GM23338 (cell line): ENCODE data around the gene PTK6. TPM values are rescaled to one million over a fixed set of nuclear protein-coding genes. Genes with fewer than 3 reads are reported as not detected.

Experiments used
- ATAC-seq: fragments of 200-7000 bp; cut with Tn5 transposase; 3 replicates; pipeline ENCODE4 v1.9.1; 2020
- DNase-seq: peaks from one replicate; pipeline ENCODE4 v3.0.0-alpha.2; 2015; ENCODE audit warnings: low spot score
- H2AFZ ChIP-seq: fragments of 200-600 bp; sonication (generic); 2 replicates; pipeline ENCODE4 v1.8.0; 2016; ENCODE audit warnings: antibody characterized with exemption, mild to moderate bottlenecking, moderate library complexity
- H3F3A ChIP-seq: fragments of 200-600 bp; sonication (generic); replicated peaks from 2 replicates; pipeline ENCODE4 v1.8.0; 2017; ENCODE audit warnings: antibody characterized with exemption, mixed run types, low read depth
- H3K27ac ChIP-seq: fragments of 200-600 bp; sonication (generic); 2 replicates; pipeline ENCODE4 v1.6.1; 2016; ENCODE audit warnings: low read depth
- H3K27me3 ChIP-seq: fragments of 200-600 bp; sonication (generic); 2 replicates; pipeline ENCODE4 v1.8.0; 2016; ENCODE audit warnings: mild to moderate bottlenecking, mixed run types, moderate library complexity; ENCODE audit not compliant: insufficient read depth
- H3K36me3 ChIP-seq: fragments of 200-600 bp; sonication (generic); 2 replicates; pipeline ENCODE4 v1.8.0; 2016; ENCODE audit warnings: mild to moderate bottlenecking; ENCODE audit not compliant: insufficient read depth
- H3K4me1 ChIP-seq: fragments of 200-600 bp; sonication (generic); 2 replicates; pipeline ENCODE4 v1.8.0; 2016; ENCODE audit warnings: mild to moderate bottlenecking, moderate library complexity; ENCODE audit not compliant: insufficient read depth
- H3K4me2 ChIP-seq: fragments of 200-600 bp; sonication (generic); 2 replicates; pipeline ENCODE4 v1.7.1; 2017; ENCODE audit warnings: mixed run types
- H3K4me3 ChIP-seq: fragments of 200-600 bp; sonication (generic); 2 replicates; pipeline ENCODE4 v1.6.1; 2016; ENCODE audit warnings: mixed run types
- H3K79me2 ChIP-seq: fragments of 200-600 bp; sonication (generic); replicated peaks from 2 replicates; pipeline ENCODE4 v1.8.0; 2017; ENCODE audit warnings: mild to moderate bottlenecking; ENCODE audit not compliant: insufficient read depth
- H3K9me2 ChIP-seq: fragments of 200-600 bp; sonication (generic); 2 replicates; pipeline ENCODE4 v1.8.0; 2017; ENCODE audit not compliant: insufficient read depth
- H4K20me1 ChIP-seq: fragments of 200-600 bp; sonication (generic); replicated peaks from 2 replicates; pipeline ENCODE4 v1.8.0; 2017; ENCODE audit warnings: mild to moderate bottlenecking; ENCODE audit not compliant: insufficient read depth
- H3K27ac Mint-ChIP-seq: 2 replicates; pipeline ENCODE4 v1.8.0; 2020; ENCODE audit warnings: inconsistent platforms, mild to moderate bottlenecking, moderate library complexity, mixed read lengths
- H3K27me3 Mint-ChIP-seq: 3 replicates; pipeline ENCODE4 v1.8.0; 2022; ENCODE audit warnings: low read depth, mild to moderate bottlenecking, moderate library complexity, mixed read lengths, inconsistent platforms; ENCODE audit not compliant: insufficient read depth, poor library complexity
- H3K36me3 Mint-ChIP-seq: 3 replicates; pipeline ENCODE4 v1.8.0; 2021; ENCODE audit warnings: low read depth, mild to moderate bottlenecking, inconsistent platforms, moderate library complexity, mixed read lengths
- H3K4me1 Mint-ChIP-seq: 3 replicates; pipeline ENCODE4 v1.8.0; 2020; ENCODE audit warnings: mild to moderate bottlenecking, inconsistent platforms, mixed read lengths
- H3K4me3 Mint-ChIP-seq: 3 replicates; pipeline ENCODE4 v1.8.0; 2021; ENCODE audit warnings: moderate library complexity, mild to moderate bottlenecking, inconsistent platforms, mixed read lengths
- H3K9me3 Mint-ChIP-seq: 3 replicates; pipeline ENCODE4 v1.8.0; 2020; ENCODE audit warnings: moderate library complexity, mild to moderate bottlenecking, inconsistent platforms, mixed read lengths
- CREB1 ChIP-seq: fragments of 250-450 bp; sonication (Bioruptor Pico); IDR thresholded peaks from 2 replicates; pipeline ENCODE4 v1.5.0; 2020; ENCODE audit warnings: low read depth, mild to moderate bottlenecking, moderate library complexity
- EZH2 ChIP-seq: fragments of 200-600 bp; sonication (generic); IDR thresholded peaks from one replicate; pipeline ENCODE4 v1.8.0; 2017; ENCODE audit warnings: antibody characterized with exemption, mild to moderate bottlenecking, low read depth; ENCODE audit not compliant: unreplicated experiment
- EZH2phosphoT487 ChIP-seq: fragments of 200-600 bp; sonication (generic); IDR thresholded peaks from one replicate; pipeline ENCODE4 v1.8.1; 2018; ENCODE audit warnings: antibody characterized with exemption; ENCODE audit not compliant: unreplicated experiment
- JUNB ChIP-seq: IDR thresholded peaks from one replicate; pipeline ENCODE4 v1.6.1; 2016; ENCODE audit warnings: antibody characterized with exemption; ENCODE audit not compliant: unreplicated experiment
- NANOG ChIP-seq: IDR thresholded peaks from 2 replicates; pipeline ENCODE4 v1.6.1; 2016; ENCODE audit warnings: antibody characterized with exemption, borderline replicate concordance
- POLR2AphosphoS5 ChIP-seq: IDR thresholded peaks from 2 replicates; pipeline ENCODE4 v1.6.1; 2016; ENCODE audit warnings: antibody characterized with exemption, low read depth
- STAT1 ChIP-seq: IDR thresholded peaks from one replicate; pipeline ENCODE4 v1.6.1; 2016; ENCODE audit warnings: antibody characterized with exemption; ENCODE audit not compliant: unreplicated experiment
- ZNF114 ChIP-seq: fragments of 250-450 bp; sonication (Bioruptor Pico); IDR thresholded peaks from 2 replicates; pipeline ENCODE4 v1.5.0; 2020; ENCODE audit warnings: mild to moderate bottlenecking, moderate library complexity
- ZNF331 ChIP-seq: fragments of 250-450 bp; sonication (Bioruptor Pico); IDR thresholded peaks from 2 replicates; pipeline ENCODE4 v1.5.0; 2020; ENCODE audit warnings: low read depth, mild to moderate bottlenecking, moderate library complexity
- polyA plus RNA-seq: library from polyadenylated mRNA; unstranded; fragments of >200 nt; fragmentation: Nextera tagmentation; extraction: Ambion mirVana; gene quantifications from 2 replicates; pipeline ENCODE4 v1.2.1, GENCODE V29; 2016
- total RNA-seq: library from RNA; depleted of rRNA; stranded (reverse); fragments of >200 nt; shearing (Covaris generic); gene quantifications from 2 replicates; pipeline ENCODE4 v1.2.3, GENCODE V29; 2014
- TF ChIP-seq, protein P1 (sequence below): IDR thresholded peaks from 2 replicates; pipeline ENCODE4 v1.6.1; 2016; ENCODE audit warnings: antibody characterized with exemption
- TF ChIP-seq, protein P2 (sequence below), 2 experiments: fragments of 200-600 bp in 1 of 2; sonication (generic) in 1 of 2; conservative IDR thresholded peaks; 2 replicates each; pipeline versions ENCODE4 v1.5.1 to v1.6.1; 2016 to 2017; ENCODE audit warnings: antibody characterized with exemption in 2 of 2, low read depth in 2 of 2, mild to moderate bottlenecking in 2 of 2, moderate library complexity in 1 of 2
- TF ChIP-seq, protein P3 (sequence below): IDR thresholded peaks from one replicate; pipeline ENCODE4 v1.6.1; 2018; ENCODE audit warnings: antibody characterized with exemption; ENCODE audit not compliant: unreplicated experiment
- TF ChIP-seq, protein P4 (sequence below): fragments of 250-450 bp; sonication (Bioruptor Pico); IDR thresholded peaks from 2 replicates; pipeline ENCODE4 v1.5.0; 2020; ENCODE audit warnings: mild to moderate bottlenecking, moderate library complexity

PTK6 gene
- total and polyA plus RNA-seq, 2 experiments from 2014 or later, result 0.28 TPM; not detected in 1

DNA sequence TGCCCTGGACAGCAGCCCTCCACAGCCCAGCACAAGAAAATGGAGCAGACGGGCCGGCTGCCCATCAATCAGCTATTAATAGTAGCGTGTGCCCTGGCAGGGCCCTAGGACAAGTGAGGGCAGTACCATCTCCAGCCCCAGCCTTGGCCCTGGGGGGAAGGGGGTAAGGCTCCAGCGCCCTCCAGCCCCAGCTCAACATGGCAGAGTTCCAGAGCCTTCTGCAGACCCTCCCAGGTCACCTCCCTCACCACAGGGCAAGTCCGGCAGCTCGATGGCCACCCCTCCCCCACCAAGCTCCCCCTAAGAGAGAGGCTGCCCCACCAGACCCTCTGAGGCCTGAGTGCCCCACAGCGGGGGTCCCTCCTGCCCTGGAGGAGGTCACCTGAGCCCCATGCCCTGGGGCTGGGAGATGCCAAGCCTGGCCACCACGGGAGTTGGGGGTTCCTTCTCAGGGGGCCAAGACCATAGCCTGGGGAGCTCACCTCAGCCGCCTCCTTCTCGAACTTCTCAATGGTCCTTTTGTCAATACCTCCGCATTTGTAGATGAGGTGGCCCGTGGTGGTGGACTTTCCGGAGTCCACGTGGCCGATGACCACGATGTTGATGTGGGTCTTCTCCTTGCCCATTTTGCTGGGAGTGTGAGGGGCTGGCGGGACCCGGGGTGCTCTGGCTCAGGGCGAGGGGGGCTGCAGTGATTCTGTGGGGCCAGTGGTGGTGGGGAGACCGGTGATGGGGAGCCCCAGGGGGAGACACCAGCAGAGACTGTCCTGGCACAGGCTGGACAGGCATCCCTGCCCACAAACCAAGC lies 39.8 kb downstream of the PTK6 start:
- Mint-ChIP-seq H3K27me3 (peaks cover 30% of the 10 kb centered on the region), H3K9me3 (peaks cover under 1% of the 10 kb centered on the region; the same call in 1 of the 3 replicates), H3K36me3 (peaks cover 6% of the 10 kb centered on the region), H3K4me1 (peaks cover 5% of the 10 kb centered on the region; the same call in 2 of the 3 replicates), H3K27ac (no peak overlapping the region), H3K4me3 (0 out of 3 replicates have a peak overlapping the region, but pooled peaks have one; percentile 23)
- Histone ChIP-seq H3K27ac (no peak overlapping the region), H3K79me2 (no peaks in the 10 kb centered on the region), H3K4me2 (peak overlapping the region; percentile 81), H3K4me3 (peak overlapping the region; percentile 56; the same call in 1 of the 2 replicates), H4K20me1 (no peaks in the 10 kb centered on the region), H3K9me2 (no peaks in the 10 kb centered on the region), H3K4me1 (peaks cover 17% of the 10 kb centered on the region), H3F3A (no peaks in the 10 kb centered on the region), H3K36me3 (no peaks in the 10 kb centered on the region), H2AFZ (no peak overlapping the region), H3K27me3 (peaks cover 36% of the 10 kb centered on the region)
- DNase-seq (no peak), ATAC-seq (no peak)
- TF ChIP-seq EZH2 (no peak), ZNF331 (CRISPR knock-in tag) (no peak), POLR2AphosphoS5 (no peak), EZH2phosphoT487 (no peak), ZNF114 (CRISPR knock-in tag) (no peak), NANOG (no peak), CREB1 (CRISPR knock-in tag) (no peak), JUNB (no peak), STAT1 (no peak)
- TF ChIP-seq, protein P1, sequence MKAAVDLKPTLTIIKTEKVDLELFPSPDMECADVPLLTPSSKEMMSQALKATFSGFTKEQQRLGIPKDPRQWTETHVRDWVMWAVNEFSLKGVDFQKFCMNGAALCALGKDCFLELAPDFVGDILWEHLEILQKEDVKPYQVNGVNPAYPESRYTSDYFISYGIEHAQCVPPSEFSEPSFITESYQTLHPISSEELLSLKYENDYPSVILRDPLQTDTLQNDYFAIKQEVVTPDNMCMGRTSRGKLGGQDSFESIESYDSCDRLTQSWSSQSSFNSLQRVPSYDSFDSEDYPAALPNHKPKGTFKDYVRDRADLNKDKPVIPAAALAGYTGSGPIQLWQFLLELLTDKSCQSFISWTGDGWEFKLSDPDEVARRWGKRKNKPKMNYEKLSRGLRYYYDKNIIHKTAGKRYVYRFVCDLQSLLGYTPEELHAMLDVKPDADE, result no peak
- TF ChIP-seq, protein P2, sequence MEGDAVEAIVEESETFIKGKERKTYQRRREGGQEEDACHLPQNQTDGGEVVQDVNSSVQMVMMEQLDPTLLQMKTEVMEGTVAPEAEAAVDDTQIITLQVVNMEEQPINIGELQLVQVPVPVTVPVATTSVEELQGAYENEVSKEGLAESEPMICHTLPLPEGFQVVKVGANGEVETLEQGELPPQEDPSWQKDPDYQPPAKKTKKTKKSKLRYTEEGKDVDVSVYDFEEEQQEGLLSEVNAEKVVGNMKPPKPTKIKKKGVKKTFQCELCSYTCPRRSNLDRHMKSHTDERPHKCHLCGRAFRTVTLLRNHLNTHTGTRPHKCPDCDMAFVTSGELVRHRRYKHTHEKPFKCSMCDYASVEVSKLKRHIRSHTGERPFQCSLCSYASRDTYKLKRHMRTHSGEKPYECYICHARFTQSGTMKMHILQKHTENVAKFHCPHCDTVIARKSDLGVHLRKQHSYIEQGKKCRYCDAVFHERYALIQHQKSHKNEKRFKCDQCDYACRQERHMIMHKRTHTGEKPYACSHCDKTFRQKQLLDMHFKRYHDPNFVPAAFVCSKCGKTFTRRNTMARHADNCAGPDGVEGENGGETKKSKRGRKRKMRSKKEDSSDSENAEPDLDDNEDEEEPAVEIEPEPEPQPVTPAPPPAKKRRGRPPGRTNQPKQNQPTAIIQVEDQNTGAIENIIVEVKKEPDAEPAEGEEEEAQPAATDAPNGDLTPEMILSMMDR (conservative IDR thresholded peaks at IDR 0.05; ENCODE audit: low read depth in 2 of 2), result no peak
- TF ChIP-seq, protein P3, sequence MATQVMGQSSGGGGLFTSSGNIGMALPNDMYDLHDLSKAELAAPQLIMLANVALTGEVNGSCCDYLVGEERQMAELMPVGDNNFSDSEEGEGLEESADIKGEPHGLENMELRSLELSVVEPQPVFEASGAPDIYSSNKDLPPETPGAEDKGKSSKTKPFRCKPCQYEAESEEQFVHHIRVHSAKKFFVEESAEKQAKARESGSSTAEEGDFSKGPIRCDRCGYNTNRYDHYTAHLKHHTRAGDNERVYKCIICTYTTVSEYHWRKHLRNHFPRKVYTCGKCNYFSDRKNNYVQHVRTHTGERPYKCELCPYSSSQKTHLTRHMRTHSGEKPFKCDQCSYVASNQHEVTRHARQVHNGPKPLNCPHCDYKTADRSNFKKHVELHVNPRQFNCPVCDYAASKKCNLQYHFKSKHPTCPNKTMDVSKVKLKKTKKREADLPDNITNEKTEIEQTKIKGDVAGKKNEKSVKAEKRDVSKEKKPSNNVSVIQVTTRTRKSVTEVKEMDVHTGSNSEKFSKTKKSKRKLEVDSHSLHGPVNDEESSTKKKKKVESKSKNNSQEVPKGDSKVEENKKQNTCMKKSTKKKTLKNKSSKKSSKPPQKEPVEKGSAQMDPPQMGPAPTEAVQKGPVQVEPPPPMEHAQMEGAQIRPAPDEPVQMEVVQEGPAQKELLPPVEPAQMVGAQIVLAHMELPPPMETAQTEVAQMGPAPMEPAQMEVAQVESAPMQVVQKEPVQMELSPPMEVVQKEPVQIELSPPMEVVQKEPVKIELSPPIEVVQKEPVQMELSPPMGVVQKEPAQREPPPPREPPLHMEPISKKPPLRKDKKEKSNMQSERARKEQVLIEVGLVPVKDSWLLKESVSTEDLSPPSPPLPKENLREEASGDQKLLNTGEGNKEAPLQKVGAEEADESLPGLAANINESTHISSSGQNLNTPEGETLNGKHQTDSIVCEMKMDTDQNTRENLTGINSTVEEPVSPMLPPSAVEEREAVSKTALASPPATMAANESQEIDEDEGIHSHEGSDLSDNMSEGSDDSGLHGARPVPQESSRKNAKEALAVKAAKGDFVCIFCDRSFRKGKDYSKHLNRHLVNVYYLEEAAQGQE, result no peak
- TF ChIP-seq, protein P4, sequence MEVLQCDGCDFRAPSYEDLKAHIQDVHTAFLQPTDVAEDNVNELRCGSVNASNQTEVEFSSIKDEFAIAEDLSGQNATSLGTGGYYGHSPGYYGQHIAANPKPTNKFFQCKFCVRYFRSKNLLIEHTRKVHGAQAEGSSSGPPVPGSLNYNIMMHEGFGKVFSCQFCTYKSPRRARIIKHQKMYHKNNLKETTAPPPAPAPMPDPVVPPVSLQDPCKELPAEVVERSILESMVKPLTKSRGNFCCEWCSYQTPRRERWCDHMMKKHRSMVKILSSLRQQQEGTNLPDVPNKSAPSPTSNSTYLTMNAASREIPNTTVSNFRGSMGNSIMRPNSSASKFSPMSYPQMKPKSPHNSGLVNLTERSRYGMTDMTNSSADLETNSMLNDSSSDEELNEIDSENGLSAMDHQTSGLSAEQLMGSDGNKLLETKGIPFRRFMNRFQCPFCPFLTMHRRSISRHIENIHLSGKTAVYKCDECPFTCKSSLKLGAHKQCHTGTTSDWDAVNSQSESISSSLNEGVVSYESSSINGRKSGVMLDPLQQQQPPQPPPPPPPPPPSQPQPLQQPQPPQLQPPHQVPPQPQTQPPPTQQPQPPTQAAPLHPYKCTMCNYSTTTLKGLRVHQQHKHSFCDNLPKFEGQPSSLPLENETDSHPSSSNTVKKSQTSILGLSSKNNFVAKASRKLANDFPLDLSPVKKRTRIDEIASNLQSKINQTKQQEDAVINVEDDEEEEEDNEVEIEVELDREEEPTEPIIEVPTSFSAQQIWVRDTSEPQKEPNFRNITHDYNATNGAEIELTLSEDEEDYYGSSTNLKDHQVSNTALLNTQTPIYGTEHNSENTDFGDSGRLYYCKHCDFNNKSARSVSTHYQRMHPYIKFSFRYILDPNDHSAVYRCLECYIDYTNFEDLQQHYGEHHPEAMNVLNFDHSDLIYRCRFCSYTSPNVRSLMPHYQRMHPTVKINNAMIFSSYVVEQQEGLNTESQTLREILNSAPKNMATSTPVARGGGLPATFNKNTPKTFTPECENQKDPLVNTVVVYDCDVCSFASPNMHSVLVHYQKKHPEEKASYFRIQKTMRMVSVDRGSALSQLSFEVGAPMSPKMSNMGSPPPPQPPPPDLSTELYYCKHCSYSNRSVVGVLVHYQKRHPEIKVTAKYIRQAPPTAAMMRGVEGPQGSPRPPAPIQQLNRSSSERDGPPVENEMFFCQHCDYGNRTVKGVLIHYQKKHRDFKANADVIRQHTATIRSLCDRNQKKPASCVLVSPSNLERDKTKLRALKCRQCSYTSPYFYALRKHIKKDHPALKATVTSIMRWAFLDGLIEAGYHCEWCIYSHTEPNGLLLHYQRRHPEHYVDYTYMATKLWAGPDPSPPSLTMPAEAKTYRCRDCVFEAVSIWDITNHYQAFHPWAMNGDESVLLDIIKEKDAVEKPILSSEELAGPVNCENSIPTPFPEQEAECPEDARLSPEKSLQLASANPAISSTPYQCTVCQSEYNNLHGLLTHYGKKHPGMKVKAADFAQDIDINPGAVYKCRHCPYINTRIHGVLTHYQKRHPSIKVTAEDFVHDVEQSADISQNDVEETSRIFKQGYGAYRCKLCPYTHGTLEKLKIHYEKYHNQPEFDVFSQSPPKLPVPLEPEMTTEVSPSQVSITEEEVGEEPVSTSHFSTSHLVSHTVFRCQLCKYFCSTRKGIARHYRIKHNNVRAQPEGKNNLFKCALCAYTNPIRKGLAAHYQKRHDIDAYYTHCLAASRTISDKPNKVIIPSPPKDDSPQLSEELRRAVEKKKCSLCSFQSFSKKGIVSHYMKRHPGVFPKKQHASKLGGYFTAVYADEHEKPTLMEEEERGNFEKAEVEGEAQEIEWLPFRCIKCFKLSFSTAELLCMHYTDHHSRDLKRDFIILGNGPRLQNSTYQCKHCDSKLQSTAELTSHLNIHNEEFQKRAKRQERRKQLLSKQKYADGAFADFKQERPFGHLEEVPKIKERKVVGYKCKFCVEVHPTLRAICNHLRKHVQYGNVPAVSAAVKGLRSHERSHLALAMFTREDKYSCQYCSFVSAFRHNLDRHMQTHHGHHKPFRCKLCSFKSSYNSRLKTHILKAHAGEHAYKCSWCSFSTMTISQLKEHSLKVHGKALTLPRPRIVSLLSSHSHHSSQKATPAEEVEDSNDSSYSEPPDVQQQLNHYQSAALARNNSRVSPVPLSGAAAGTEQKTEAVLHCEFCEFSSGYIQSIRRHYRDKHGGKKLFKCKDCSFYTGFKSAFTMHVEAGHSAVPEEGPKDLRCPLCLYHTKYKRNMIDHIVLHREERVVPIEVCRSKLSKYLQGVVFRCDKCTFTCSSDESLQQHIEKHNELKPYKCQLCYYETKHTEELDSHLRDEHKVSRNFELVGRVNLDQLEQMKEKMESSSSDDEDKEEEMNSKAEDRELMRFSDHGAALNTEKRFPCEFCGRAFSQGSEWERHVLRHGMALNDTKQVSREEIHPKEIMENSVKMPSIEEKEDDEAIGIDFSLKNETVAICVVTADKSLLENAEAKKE (CRISPR knock-in tag), result no peak
